Activated CD8-positive, alpha-beta memory T cell treated with anti-CD3 and anti-CD28 coated beads for 4 hours (primary cell): Measurements from ENCODE around the gene CFAP100.

Source experiments
- DNase-seq, 2 donors: peaks; one replicate each; pipeline ENCODE4 v3.0.0-alpha.2; 2020; ENCODE audit warnings: low read depth in 2 of 2

CFAP100 gene

GRCh38 chr3:126421573-126422119 is 26.9 kb downstream of the CFAP100 start:
- DNase-seq, result no peak

- no peak for DNase-seq
Measured at GRCh38 chr3:126422121-126422520, 27.4 kb downstream of the CFAP100 start.

- no peak for DNase-seq
Measured at GRCh38 chr3:126422571-126423091, 27.9 kb downstream of the CFAP100 start.

GRCh38 chr3:126423191-126424038 is 28.7 kb downstream of the CFAP100 start:
- DNase-seq, result no peak

GRCh38 chr3:126424039-126424717 is 29.5 kb downstream of the CFAP100 start:
- no peak for DNase-seq

- DNase-seq, result no peak
Measured at GRCh38 chr3:126424751-126425150, 30.0 kb downstream of the CFAP100 start.

- DNase-seq, result no peak
Measured at GRCh38 chr3:126431103-126431534, 36.4 kb downstream of the CFAP100 start.

GRCh38 chr3:126432361-126433104 is 37.8 kb downstream of the CFAP100 start:
- DNase-seq, result no peak

GRCh38 chr3:126433105-126433430 is 38.4 kb downstream of the CFAP100 start:
- no peak for DNase-seq

- no peak for DNase-seq
Measured at GRCh38 chr3:126433496-126434263, 39.0 kb downstream of the CFAP100 start.

GRCh38 chr3:126434264-126434590 is 39.5 kb downstream of the CFAP100 start:
- DNase-seq, result no peak

GRCh38 chr3:126434931-126435411 is 40.3 kb downstream of the CFAP100 start:
- no peak for DNase-seq

GRCh38 chr3:126435456-126436315 is 41.0 kb downstream of the CFAP100 start:
- DNase-seq, result no peak

GRCh38 chr3:126436826-126437717 is 42.4 kb downstream of the CFAP100 start:
- DNase-seq, result no peak

GRCh38 chr3:126438186-126438585 is 43.5 kb downstream of the CFAP100 start:
- DNase-seq, result no peak

GRCh38 chr3:126438746-126439145 is 44.0 kb downstream of the CFAP100 start:
- no peak for DNase-seq

GRCh38 chr3:126439346-126439967 is 44.7 kb downstream of the CFAP100 start:
- no peak for DNase-seq

GRCh38 chr3:126439968-126440708 is 45.4 kb downstream of the CFAP100 start:
- no peak for DNase-seq
